ENCODE results near the gene CHST15. TPM values are rescaled to one million over a fixed set of nuclear protein-coding genes. Genes with fewer than 3 reads are reported as not detected.

Gene CHST15
- total and polyA plus RNA-seq, 12 donors, result 5.2 to 54.5 (median 29.2) TPM

DNA sequence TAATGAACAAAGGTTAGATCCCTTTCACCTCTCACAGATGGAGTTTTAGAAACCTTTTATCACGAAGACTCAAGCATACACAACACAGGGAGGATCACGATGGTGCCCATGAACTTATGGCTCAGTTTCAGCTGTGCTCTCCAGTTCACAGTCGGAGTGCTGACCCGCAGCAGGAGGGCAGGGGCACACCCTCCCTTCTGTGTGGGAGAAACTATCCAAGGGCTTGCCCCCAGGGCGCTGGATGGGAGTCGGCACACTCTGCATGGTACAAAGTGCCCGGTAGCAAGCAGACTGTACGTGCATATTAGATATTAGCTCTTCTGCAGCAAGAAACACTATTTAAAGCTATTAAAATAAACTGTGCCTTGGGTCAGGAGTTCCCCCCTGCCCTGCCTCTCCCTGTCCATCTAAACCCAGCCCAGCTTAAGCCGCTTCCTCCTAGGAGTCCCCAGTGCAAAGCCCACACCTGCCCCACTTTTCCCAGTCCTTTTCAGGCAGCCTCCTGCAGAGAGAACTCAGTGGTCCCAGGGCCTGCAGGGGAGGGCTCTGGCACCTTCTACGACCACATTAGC is 76.5 kb downstream of the CHST15 start:
- intact Hi-C loops (cut with DNase I), result no loop called here
- Histone ChIP-seq H3K4me3 (no peak overlapping the region), H3K27ac (no peak overlapping the region), H3K36me3 (replicated peaks in 1 of 2) (peaks cover 0 to 20% of the 10 kb centered on the region in 2 donors), H3K4me1 (replicated peaks in 1 of 2) (no peaks in the 10 kb centered on the region), H3K9me3 (replicated peaks in 1 of 3) (no peaks in the 10 kb centered on the region), H3K27me3 (no peaks in the 10 kb centered on the region)
- no peak for DNase-seq
- 69 to 77% (median 74%) methylated on average over 9 to 10 of the region's 10 CpGs for WGBS, 4 donors
- TF ChIP-seq, protein P1, sequence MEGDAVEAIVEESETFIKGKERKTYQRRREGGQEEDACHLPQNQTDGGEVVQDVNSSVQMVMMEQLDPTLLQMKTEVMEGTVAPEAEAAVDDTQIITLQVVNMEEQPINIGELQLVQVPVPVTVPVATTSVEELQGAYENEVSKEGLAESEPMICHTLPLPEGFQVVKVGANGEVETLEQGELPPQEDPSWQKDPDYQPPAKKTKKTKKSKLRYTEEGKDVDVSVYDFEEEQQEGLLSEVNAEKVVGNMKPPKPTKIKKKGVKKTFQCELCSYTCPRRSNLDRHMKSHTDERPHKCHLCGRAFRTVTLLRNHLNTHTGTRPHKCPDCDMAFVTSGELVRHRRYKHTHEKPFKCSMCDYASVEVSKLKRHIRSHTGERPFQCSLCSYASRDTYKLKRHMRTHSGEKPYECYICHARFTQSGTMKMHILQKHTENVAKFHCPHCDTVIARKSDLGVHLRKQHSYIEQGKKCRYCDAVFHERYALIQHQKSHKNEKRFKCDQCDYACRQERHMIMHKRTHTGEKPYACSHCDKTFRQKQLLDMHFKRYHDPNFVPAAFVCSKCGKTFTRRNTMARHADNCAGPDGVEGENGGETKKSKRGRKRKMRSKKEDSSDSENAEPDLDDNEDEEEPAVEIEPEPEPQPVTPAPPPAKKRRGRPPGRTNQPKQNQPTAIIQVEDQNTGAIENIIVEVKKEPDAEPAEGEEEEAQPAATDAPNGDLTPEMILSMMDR (IDR thresholded peaks at IDR 0.05), result no peak

DNA sequence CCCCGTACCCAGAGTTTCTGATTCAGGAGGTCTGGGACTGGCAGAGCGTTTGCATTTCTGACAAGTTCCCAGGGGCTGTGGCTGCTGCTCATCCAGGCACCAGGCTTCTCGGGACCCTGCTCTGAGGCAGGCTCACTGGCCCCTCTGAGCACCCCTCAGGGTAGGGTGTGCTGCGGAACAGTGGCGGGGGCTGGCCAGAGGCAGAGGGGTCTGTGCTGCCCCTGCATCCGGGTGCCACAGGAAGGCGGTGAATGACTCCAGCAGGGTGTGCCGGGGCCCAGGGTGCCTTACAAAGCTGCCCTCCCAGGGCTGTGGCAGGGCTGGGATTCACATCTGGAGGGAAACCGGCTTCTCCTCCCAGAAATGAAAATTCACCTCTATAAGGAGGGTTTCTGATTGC is 77.4 kb downstream of the CHST15 start:
- Histone ChIP-seq H3K4me3 (no peak overlapping the region), H3K27me3 (no peaks in the 10 kb centered on the region), H3K4me1 (replicated peaks in 1 of 2) (no peaks in the 10 kb centered on the region), H3K36me3 (replicated peaks in 1 of 2) (peaks cover 0 to 21% of the 10 kb centered on the region in 2 donors), H3K9me3 (replicated peaks in 1 of 3) (no peaks in the 10 kb centered on the region), H3K27ac (no peak overlapping the region)
- TF ChIP-seq, protein P1 (IDR thresholded peaks at IDR 0.05), result no peak
- TF ChIP-seq POLR2A (IDR thresholded peaks at IDR 0.05), result no peak
- 77 to 93% (median 91%) methylated on average over 6 to 9 of the region's 9 CpGs; no CpG with 5 or more reads in 1 of the 4 donors for WGBS, 4 donors
- intact Hi-C loops (cut with DNase I), result no loop called here
- no peak for DNase-seq

DNA sequence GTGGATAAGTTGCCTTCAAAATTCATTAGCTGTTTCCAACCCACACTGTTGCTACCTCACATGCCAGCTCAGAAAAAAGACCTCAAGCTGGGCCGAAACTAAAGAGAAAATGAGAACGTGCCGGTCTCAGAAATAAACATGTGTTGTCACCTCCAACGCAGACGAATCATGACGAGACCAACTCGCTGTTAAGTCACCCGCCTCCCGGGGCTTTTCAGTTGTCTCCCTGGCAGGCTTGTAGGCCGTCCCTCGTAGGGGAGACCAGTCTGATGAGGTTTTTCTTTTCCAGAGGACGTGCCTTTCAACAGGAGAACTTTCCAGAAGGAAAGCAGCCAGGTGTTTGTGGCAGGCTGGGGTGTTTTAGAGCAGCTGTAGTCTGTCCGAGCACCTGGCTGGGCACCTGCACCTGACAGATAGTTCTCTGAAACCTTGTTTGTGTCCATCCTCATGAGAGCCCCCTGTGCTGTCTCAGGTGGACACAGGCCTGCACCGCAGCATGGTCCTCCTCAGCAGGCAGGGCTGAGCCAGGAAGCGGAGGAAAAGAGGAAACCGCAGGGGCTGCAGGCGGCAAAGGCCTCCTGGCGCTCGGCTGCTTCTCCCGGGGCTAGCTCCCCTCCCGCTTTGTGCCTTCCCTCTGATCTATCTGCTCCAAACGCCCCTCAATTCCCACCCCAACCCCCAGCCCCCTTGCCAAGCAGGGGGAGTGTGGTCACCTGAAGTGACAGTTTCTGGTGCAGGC is 78.8 kb downstream of the CHST15 start:
- intact Hi-C loops (cut with DNase I), result no loop called here
- Histone ChIP-seq H3K4me3 (no peak overlapping the region), H3K9me3 (replicated peaks in 1 of 3) (no peaks in the 10 kb centered on the region), H3K36me3 (replicated peaks in 1 of 2) (peaks cover 0 to 19% of the 10 kb centered on the region in 2 donors), H3K27ac (peak overlapping the region in 1 of 5 donors; percentile 10), H3K27me3 (no peaks in the 10 kb centered on the region), H3K4me1 (replicated peaks in 1 of 2) (no peaks in the 10 kb centered on the region)
- 78 to 90% (median 81%) methylated on average over 17 to 22 of the region's 22 CpGs for WGBS, 4 donors
- no peak for DNase-seq
- no peak for TF ChIP-seq POLR2A (IDR thresholded peaks at IDR 0.05)
- TF ChIP-seq, protein P1 (IDR thresholded peaks at IDR 0.05), result no peak

DNA sequence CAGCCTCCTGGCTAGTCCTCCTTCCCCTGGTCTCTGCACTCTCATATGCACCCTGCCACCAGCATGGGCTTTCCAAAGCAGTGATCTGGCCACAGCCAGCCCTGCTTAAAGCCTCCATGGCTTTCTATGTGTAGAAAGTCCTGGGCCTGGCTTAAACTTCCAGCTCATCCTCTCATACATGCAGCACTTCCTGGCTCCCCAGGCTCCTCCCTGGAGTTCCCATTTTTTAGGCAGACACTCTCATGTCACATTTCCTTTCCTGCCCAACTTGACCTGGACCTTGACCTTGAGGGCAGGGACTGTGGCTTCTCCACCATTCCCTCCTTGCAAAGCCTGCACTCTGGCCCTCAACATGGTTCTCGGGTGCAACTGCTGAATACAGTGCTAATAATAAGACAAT is 79.5 kb downstream of the CHST15 start:
- Histone ChIP-seq H3K27ac (no peak overlapping the region), H3K27me3 (no peaks in the 10 kb centered on the region), H3K4me3 (no peak overlapping the region), H3K9me3 (replicated peaks in 1 of 3) (no peaks in the 10 kb centered on the region), H3K36me3 (replicated peaks in 1 of 2) (peaks cover 0 to 24% of the 10 kb centered on the region in 2 donors), H3K4me1 (replicated peaks in 1 of 2) (no peaks in the 10 kb centered on the region)
- DNase-seq, result no peak
- no peak for TF ChIP-seq POLR2A (IDR thresholded peaks at IDR 0.05)
- TF ChIP-seq, protein P1 (IDR thresholded peaks at IDR 0.05), result no peak
- 68 to 90% (median 80%) methylated on average over 1 of the region's 1 CpG for WGBS, 4 donors
- intact Hi-C loops (cut with DNase I), result no loop called here

Measured in adrenal gland (tissue), 12 donors.